ENCODE results near the gene KCNN3.

GRCh38 chr1:154860156-154860870 lies 9.8 kb downstream of the KCNN3 start:
- TF ChIP-seq POLR2AphosphoS5 (IDR thresholded peaks at IDR 0.05; ENCODE audit: low read depth, low read length) (no peak), POLR2A (IDR thresholded peaks at IDR 0.05; ENCODE audit: low read depth, low read length) (peak; percentile 47), TAF1 (IDR thresholded peaks at IDR 0.05; ENCODE audit: borderline replicate concordance, low read depth, low read length) (no peak)
